K562 (cell line): ENCODE measurements around the gene RIPOR1. TPM values are rescaled to one million over a fixed set of nuclear protein-coding genes. Genes with fewer than 3 reads are reported as not detected.

Source experiments
- BCOR ChIP-seq: fragments of 450-650 bp; IDR thresholded peaks from 2 replicates; pipeline ENCODE4 v1.6.1; 2016
- CBX1 ChIP-seq: sonication (generic); IDR thresholded peaks from 2 replicates; pipeline ENCODE4 v1.6.1; 2016; ENCODE audit warnings: antibody characterized with exemption, low read depth, mild to moderate bottlenecking
- EGR1 ChIP-seq: fragments of 450-650 bp; conservative IDR thresholded peaks from 2 replicates; pipeline ENCODE4 v1.6.1; 2017; ENCODE audit warnings: mild to moderate bottlenecking
- ELF2 ChIP-seq: fragments of 250-450 bp; sonication (Bioruptor Pico); IDR thresholded peaks from 2 replicates; pipeline ENCODE4 v1.5.0; 2021; ENCODE audit warnings: mild to moderate bottlenecking
- FUS ChIP-seq: fragments of 200-400 bp; formaldehyde crosslinking; optimal IDR thresholded peaks from 2 replicates; pipeline ENCODE3; 2017; ENCODE audit warnings: low read depth, low read length
- HLTF ChIP-seq: fragments of 450-650 bp; IDR thresholded peaks from 2 replicates; pipeline ENCODE4 v1.6.1; 2016
- HOMEZ ChIP-seq: fragments of 250-450 bp; sonication (Bioruptor Pico); IDR thresholded peaks from 2 replicates; pipeline ENCODE4 v1.4.0; 2020; ENCODE audit warnings: mild to moderate bottlenecking, moderate library complexity
- JUND ChIP-seq, 2 experiments: IDR thresholded peaks; 2 replicates in 1 of 2; 3 replicates in 1 of 2; pipeline ENCODE4 v1.6.1; 2011; ENCODE audit warnings: borderline replicate concordance in 2 of 2, low read depth in 2 of 2, low read length in 2 of 2, improper control_type of control experiment in 1 of 2, missing biosample characterization in 1 of 2, missing genetic modification characterization in 1 of 2, missing genetic modification reagents in 1 of 2
- KAT2B ChIP-seq: IDR thresholded peaks from one replicate; pipeline ENCODE4 v1.6.1; 2012; ENCODE audit warnings: low read depth, mild to moderate bottlenecking, control low read depth, inconsistent platforms, low read length, moderate library complexity
- KHSRP ChIP-seq: fragments of 450-650 bp; IDR thresholded peaks from 2 replicates; pipeline ENCODE4 v1.6.1; 2017
- L3MBTL2 ChIP-seq: fragments of 450-650 bp; IDR thresholded peaks from 2 replicates; pipeline ENCODE4 v1.6.1; 2016; ENCODE audit warnings: mild to moderate bottlenecking, moderate library complexity
- NBN ChIP-seq: fragments of 450-650 bp; IDR thresholded peaks from 2 replicates; pipeline ENCODE4 v1.6.1; 2016; ENCODE audit warnings: low read depth, mild to moderate bottlenecking
- POLR2A ChIP-seq: fragments of 450-650 bp; conservative IDR thresholded peaks from 2 replicates; pipeline ENCODE4 v1.6.1; 2016
- POLR2AphosphoS2 ChIP-seq: IDR thresholded peaks from 2 replicates; pipeline ENCODE4 v1.6.1; 2012; ENCODE audit warnings: low read length, improper control_type of control experiment
- RBM34 ChIP-seq: fragments of 200-400 bp; formaldehyde crosslinking; IDR thresholded peaks from 2 replicates; pipeline ENCODE4 v1.6.1; 2018; ENCODE audit warnings: low read length, borderline replicate concordance; ENCODE audit not compliant: insufficient read depth
- TCFL5 ChIP-seq: fragments of 250-450 bp; sonication (Bioruptor Pico); conservative IDR thresholded peaks from 2 replicates; pipeline ENCODE4 v1.6.1; 2021; ENCODE audit warnings: mild to moderate bottlenecking, moderate library complexity, matching md5 sums
- ZMIZ1 ChIP-seq, 2 experiments: fragments of 150-350 bp in 1 of 2; IDR thresholded peaks; 2 replicates each; pipeline ENCODE4 v1.6.1; 2012 to 2016; ENCODE audit warnings: low read depth in 2 of 2, low read length in 2 of 2, mild to moderate bottlenecking in 1 of 2, moderate library complexity in 1 of 2
- ZNF384 ChIP-seq: IDR thresholded peaks from 2 replicates; pipeline ENCODE4 v1.6.1; 2012; ENCODE audit warnings: low read depth, low read length, improper control_type of control experiment
- polyA plus RNA-seq, 8 experiments: library from polyadenylated mRNA; depleted of rRNA in 4 of 8; stranded (reverse) in 5 of 8; unstranded in 3 of 8; fragments of >200 nt; fragmentation: Nextera tagmentation in 2 of 8; fragmentation: Illumina TruSeq in 1 of 8; extraction: Ambion mirVana in 2 of 8; extraction: Trizol in 1 of 8; gene quantifications; 2 replicates each; pipeline versions ENCODE4 v1.2.1 to v1.2.3, GENCODE V29; 2011 to 2014; ENCODE audit warnings: inconsistent platforms in 1 of 8, missing spikeins in 1 of 8
- total RNA-seq, 7 experiments: library from RNA; depleted of rRNA in 6 of 7; stranded (reverse); fragments of >200 nt in 6 of 7; fragmentation: Illumina TruSeq in 2 of 7; extraction: Trizol in 2 of 7; gene quantifications; 2 replicates each; pipeline versions ENCODE4 v1.2.1 to v1.2.3, GENCODE V29; 2011 to 2021; ENCODE audit warnings: low replicate concordance in 1 of 7
- TF ChIP-seq, protein P1 (sequence below): sonication (generic); formaldehyde crosslinking; IDR thresholded peaks from 2 replicates; pipeline ENCODE4 v1.8.0; 2022; ENCODE audit warnings: mild to moderate bottlenecking, missing genetic modification reagents
- TF ChIP-seq, protein P2 (sequence below): sonication (generic); formaldehyde crosslinking; IDR thresholded peaks from 2 replicates; pipeline ENCODE4 v1.8.0; 2022; ENCODE audit warnings: missing genetic modification reagents, mild to moderate bottlenecking, borderline replicate concordance
- TF ChIP-seq, protein P3 (sequence below): fragments of 250-450 bp; sonication (Bioruptor Pico); IDR thresholded peaks from 2 replicates; pipeline ENCODE4 v1.4.0; 2020; ENCODE audit warnings: mild to moderate bottlenecking

Gene RIPOR1
- total and polyA plus RNA-seq, 9 of the 15 experiments (the other 6 are each of a cell fraction or from before 2014, with no cell fraction given), result 0.36 to 31.1 (median 3.0) TPM

GRCh38 chr16:67480833-67481560 is 47.6 kb upstream of the RIPOR1 start, which contains the start of gene ATP6V0D1 (continued):
- TF ChIP-seq ZMIZ1 (IDR thresholded peaks at IDR 0.05; ENCODE audit: low read depth in 2 of 2, low read length in 2 of 2) (peak in 1 of 2 experiments; percentile 34; a peak in 1 of 4 replicates), TCFL5 (CRISPR knock-in tag) (no peak), HLTF (no peak), KHSRP (no peak), L3MBTL2 (peak; percentile 69), JUND (IDR thresholded peaks at IDR 0.05; ENCODE audit: borderline replicate concordance, low read depth, low read length) (peak; percentile 71), JUND (tag; IDR thresholded peaks at IDR 0.05; ENCODE audit: borderline replicate concordance, low read depth, low read length) (no peak; the same call in 2 of the 3 replicates), BCOR (no peak), ZNF384 (peak; percentile 38; the same call in 1 of the 2 replicates), EGR1 (peak; percentile 90), KAT2B (no peak), HOMEZ (CRISPR knock-in tag) (no peak), RBM34 (no peak), FUS (no peak), POLR2AphosphoS2 (no peak), CBX1 (peak; percentile 96), POLR2A (peak; percentile 76), NBN (no peak), ELF2 (CRISPR knock-in tag) (peak; percentile 96)
- TF ChIP-seq, protein P1, sequence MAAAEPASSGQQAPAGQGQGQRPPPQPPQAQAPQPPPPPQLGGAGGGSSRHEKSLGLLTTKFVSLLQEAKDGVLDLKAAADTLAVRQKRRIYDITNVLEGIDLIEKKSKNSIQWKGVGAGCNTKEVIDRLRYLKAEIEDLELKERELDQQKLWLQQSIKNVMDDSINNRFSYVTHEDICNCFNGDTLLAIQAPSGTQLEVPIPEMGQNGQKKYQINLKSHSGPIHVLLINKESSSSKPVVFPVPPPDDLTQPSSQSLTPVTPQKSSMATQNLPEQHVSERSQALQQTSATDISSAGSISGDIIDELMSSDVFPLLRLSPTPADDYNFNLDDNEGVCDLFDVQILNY (CRISPR knock-in tag), result peak; percentile 70; the same call in 1 of the 2 replicates
- TF ChIP-seq, protein P2, sequence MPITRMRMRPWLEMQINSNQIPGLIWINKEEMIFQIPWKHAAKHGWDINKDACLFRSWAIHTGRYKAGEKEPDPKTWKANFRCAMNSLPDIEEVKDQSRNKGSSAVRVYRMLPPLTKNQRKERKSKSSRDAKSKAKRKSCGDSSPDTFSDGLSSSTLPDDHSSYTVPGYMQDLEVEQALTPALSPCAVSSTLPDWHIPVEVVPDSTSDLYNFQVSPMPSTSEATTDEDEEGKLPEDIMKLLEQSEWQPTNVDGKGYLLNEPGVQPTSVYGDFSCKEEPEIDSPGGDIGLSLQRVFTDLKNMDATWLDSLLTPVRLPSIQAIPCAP (CRISPR knock-in tag), result no peak
- TF ChIP-seq, protein P3, sequence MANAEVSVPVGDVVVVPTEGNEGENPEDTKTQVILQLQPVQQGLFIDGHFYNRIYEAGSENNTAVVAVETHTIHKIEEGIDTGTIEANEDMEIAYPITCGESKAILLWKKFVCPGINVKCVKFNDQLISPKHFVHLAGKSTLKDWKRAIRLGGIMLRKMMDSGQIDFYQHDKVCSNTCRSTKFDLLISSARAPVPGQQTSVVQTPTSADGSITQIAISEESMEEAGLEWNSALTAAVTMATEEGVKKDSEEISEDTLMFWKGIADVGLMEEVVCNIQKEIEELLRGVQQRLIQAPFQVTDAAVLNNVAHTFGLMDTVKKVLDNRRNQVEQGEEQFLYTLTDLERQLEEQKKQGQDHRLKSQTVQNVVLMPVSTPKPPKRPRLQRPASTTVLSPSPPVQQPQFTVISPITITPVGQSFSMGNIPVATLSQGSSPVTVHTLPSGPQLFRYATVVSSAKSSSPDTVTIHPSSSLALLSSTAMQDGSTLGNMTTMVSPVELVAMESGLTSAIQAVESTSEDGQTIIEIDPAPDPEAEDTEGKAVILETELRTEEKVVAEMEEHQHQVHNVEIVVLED, result peak; percentile 91
